ENCODE results near the gene KLHL36.

GRCh38 chr16:84673203-84673535 lies 24.9 kb downstream of the KLHL36 start:
- no peak for TF ChIP-seq CTCF (IDR thresholded peaks at IDR 0.05)
- TF ChIP-seq POLR2A (IDR thresholded peaks at IDR 0.05), result no peak
- no peak for TF ChIP-seq POLR2AphosphoS5 (IDR thresholded peaks at IDR 0.05; ENCODE audit: insufficient read depth in 1 of 2, low read depth in 1 of 2)

Measured in vagina (tissue), 2 donors.